SK-N-MC (cell line): ENCODE measurements around the gene YLPM1.

Source experiments
- EZH2 ChIP-seq: fragments of 200-600 bp; sonication (generic); IDR thresholded peaks from one replicate; pipeline ENCODE4 v1.6.1; 2017; ENCODE audit warnings: antibody characterized with exemption
- FOXP2 ChIP-seq: optimal IDR thresholded peaks from 2 replicates; pipeline ENCODE3; 2011; ENCODE audit warnings: mild to moderate bottlenecking, moderate library complexity; ENCODE audit not compliant: insufficient read depth; ENCODE audit errors: extremely low read length, control extremely low read depth

DNA sequence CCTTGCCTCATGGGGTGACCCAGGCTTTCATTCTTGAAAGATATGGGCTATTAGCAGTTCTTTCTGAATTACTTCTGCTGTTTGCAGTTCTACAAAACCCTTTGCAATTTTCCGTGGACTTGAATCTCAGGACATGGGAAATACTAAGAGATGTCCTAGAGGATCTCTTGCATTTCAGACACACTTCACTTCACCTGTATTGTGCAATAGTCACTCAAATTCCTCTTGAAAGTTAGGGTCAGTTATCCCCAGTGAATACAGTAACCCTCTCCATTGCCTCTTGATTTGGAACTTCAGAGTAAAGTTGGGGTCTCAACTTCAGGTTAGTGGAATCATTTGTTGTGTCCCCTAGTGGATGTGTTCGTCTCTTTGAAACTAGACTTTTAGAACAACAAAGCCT, 31.8 kb downstream of the YLPM1 start:
- TF ChIP-seq FOXP2 (no peak), EZH2 (no peak)
